Spinal cord (tissue), 10 donors: Measurements from ENCODE around the gene CSRNP2. TPM values are rescaled to one million over a fixed set of nuclear protein-coding genes. Genes with fewer than 3 reads are reported as not detected.
A peak's percentile ranks its signal among the peaks of the same experiment; 100 is the strongest.
"Not testable (repeated sequence)": the region's sequence is repeated elsewhere in the genome, so short reads cannot be mapped to it uniquely, and the experiment has no call there.

Experiments used
- DNase-seq, 6 donors: peaks; one replicate each; pipeline versions ENCODE4 v3.0.0 to v3.0.0-alpha.2; 2013 to 2015; ENCODE audit warnings: low spot score in 6 of 6, low read depth in 4 of 6
- H3K27ac ChIP-seq: one replicate; pipeline ENCODE4 v1.5.1; 2013; ENCODE audit warnings: low read depth, low read length, control low read depth
- H3K27me3 ChIP-seq: one replicate; pipeline ENCODE4 v1.6.1; 2013; ENCODE audit warnings: low read length; ENCODE audit not compliant: control insufficient read depth, insufficient read depth
- H3K36me3 ChIP-seq: one replicate; pipeline ENCODE4 v1.6.1; 2013; ENCODE audit warnings: low read length; ENCODE audit not compliant: control insufficient read depth, insufficient read depth
- H3K4me1 ChIP-seq: one replicate; pipeline ENCODE4 v1.6.1; 2013; ENCODE audit warnings: low read length; ENCODE audit not compliant: control insufficient read depth, insufficient read depth
- H3K4me3 ChIP-seq: one replicate; pipeline ENCODE4 v1.5.1; 2013; ENCODE audit warnings: low read depth, low read length, control low read depth
- H3K9me3 ChIP-seq: one replicate; pipeline ENCODE4 v1.6.1; 2013; ENCODE audit warnings: low read length; ENCODE audit not compliant: control insufficient read depth, insufficient read depth
- WGBS: methylation state at CpG from one replicate; pipeline ENCODE4 v1.1.5; 2013; ENCODE audit warnings: missing lambda C conversion rate; ENCODE audit not compliant: insufficient coverage; 5-methylcytosine and 5-hydroxymethylcytosine counted together
- polyA plus RNA-seq, 2 donors: library from polyadenylated mRNA; unstranded; fragments of 120-200 nt; gene quantifications; one replicate each; pipeline ENCODE4 v1.2.1, GENCODE V29; 2013; ENCODE audit not compliant: insufficient read length in 2 of 2
- total RNA-seq, 2 donors: library from RNA; depleted of rRNA in 1 of 2; stranded (reverse); fragments of 120-200 nt in 1 of 2; fragments of >200 nt in 1 of 2; gene quantifications; one replicate each; pipeline versions ENCODE4 v1.2.3 to v1.2.4, GENCODE V29; 2013 to 2014
- donor health status: healthy.

Gene CSRNP2
- total and polyA plus RNA-seq, 4 donors = 30.9 to 61.1 (median 47.5) TPM

GRCh38 chr12:51021694-51022093, 61.7 kb downstream of the CSRNP2 start:
- no CpG with 5 or more reads among the region's 1 CpG for WGBS
- peaks cover 23% of the 10 kb centered on the region for H3K4me1 ChIP-seq
- H3K27ac ChIP-seq = no peak overlapping the region
- H3K27me3 ChIP-seq = no peaks in the 10 kb centered on the region
- H3K9me3 ChIP-seq = no peaks in the 10 kb centered on the region
- H3K4me3 ChIP-seq = no peak overlapping the region
- H3K36me3 ChIP-seq = peaks cover 2% of the 10 kb centered on the region
- no peak for DNase-seq

- DNase-seq = peak in 2 of 6 donors; percentile 24 to 31
- H3K9me3 ChIP-seq = no peaks in the 10 kb centered on the region
- no peaks in the 10 kb centered on the region for H3K27me3 ChIP-seq
- peak overlapping the region; percentile 85 for H3K27ac ChIP-seq
- no peak overlapping the region for H3K4me3 ChIP-seq
- 80% methylated on average over 1 of the region's 7 CpGs for WGBS
- H3K36me3 ChIP-seq = no peaks in the 10 kb centered on the region
- H3K4me1 ChIP-seq = peaks cover 18% of the 10 kb centered on the region
Observed at GRCh38 chr12:51020448-51021182, 62.8 kb downstream of the CSRNP2 start.

GRCh38 chr12:51019927-51020326, 63.5 kb downstream of the CSRNP2 start:
- Histone ChIP-seq H3K27ac (peak overlapping the region; percentile 85), H3K4me3 (no peak overlapping the region), H3K36me3 (no peaks in the 10 kb centered on the region), H3K27me3 (no peaks in the 10 kb centered on the region), H3K4me1 (peaks cover 18% of the 10 kb centered on the region), H3K9me3 (no peaks in the 10 kb centered on the region)
- no peak for DNase-seq
- WGBS = no CpG with 5 or more reads among the region's 2 CpGs

DNA sequence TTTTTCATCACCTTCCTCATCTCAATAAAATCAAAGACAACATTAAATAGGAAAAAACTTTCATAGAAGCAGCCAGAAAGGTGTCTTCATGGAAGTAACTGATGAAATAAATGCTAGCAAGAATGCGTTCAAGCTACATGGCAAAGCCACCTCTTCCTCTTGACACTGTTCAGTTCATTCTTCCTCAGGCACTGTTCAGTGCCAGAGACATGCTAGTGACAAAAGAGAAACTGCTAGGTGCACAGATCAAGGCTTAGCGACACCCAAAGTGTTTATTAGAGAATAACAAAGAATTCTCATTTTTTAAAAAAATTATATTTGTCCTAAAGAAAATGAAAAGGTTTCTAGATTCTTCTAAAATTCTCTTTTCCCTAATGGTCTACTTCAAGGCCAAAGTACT, 64.4 kb downstream of the CSRNP2 start:
- no peaks in the 10 kb centered on the region for H3K36me3 ChIP-seq
- H3K27me3 ChIP-seq = no peaks in the 10 kb centered on the region
- H3K27ac ChIP-seq = no peak overlapping the region
- peaks cover 14% of the 10 kb centered on the region for H3K4me1 ChIP-seq
- no peak overlapping the region for H3K4me3 ChIP-seq
- WGBS = no CpG with 5 or more reads among the region's 2 CpGs
- no peaks in the 10 kb centered on the region for H3K9me3 ChIP-seq
- no peak for DNase-seq

DNA sequence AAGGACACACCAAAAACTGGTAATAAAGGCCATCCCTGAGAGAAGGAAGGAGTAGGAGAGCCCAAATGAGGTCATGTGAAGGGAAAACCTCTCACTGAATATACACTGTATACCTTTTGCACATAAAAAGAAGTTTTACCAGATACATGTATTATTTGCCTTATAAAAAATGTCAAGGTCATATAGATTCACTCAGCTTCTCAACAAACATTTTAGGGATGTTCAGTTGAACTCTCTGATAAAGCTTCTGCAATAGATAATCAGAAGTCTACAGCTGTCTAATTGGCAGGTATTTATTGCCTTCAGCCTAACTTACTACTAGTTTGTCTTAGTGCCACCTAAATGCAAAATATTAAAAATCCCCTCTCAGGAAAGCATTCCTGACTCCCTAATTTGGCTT, 65.9 kb downstream of the CSRNP2 start:
- Histone ChIP-seq H3K4me3 (no peak overlapping the region), H3K27ac (no peak overlapping the region), H3K27me3 (no peaks in the 10 kb centered on the region), H3K36me3 (no peaks in the 10 kb centered on the region), H3K9me3 (no peaks in the 10 kb centered on the region), H3K4me1 (peaks cover 14% of the 10 kb centered on the region)
- DNase-seq = no peak

DNA sequence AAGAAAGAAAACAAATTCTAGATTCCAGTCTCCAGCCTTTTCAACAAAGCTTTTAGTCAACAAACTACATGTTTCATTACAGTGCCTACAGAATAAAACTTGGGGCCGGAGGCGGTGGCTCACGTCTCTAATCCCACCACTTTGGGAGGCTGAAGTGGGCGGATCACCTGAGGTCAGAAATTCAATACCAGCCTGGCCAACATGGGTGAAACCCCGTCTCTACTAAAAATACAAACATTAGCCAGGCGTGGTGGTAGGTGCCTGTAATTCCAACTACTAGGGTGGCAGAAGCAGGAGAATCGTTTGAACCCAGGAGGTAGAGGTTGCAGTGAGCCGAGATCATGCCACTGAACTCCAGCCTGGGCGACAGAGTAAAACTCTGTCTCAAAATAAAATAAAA, 68.9 kb downstream of the CSRNP2 start:
- H3K27ac ChIP-seq, H3K27me3 ChIP-seq, H3K36me3 ChIP-seq, H3K4me3 ChIP-seq, H3K9me3 ChIP-seq, DNase-seq, H3K4me1 ChIP-seq: not testable (repeated sequence)
- WGBS = 100% methylated on average over 4 of the region's 9 CpGs

GRCh38 chr12:51013441-51013840, 70.0 kb downstream of the CSRNP2 start:
- Histone ChIP-seq H3K4me1 (peaks cover 4% of the 10 kb centered on the region), H3K36me3 (no peaks in the 10 kb centered on the region), H3K9me3 (no peaks in the 10 kb centered on the region), H3K27me3 (no peaks in the 10 kb centered on the region), H3K27ac (no peak overlapping the region), H3K4me3 (no peak overlapping the region)
- no peak for DNase-seq
- WGBS = 92% methylated on average over 4 of the region's 7 CpGs

- H3K9me3 ChIP-seq = no peaks in the 10 kb centered on the region
- no peak overlapping the region for H3K4me3 ChIP-seq
- 67% methylated on average over 1 of the region's 5 CpGs for WGBS
- peaks cover 4% of the 10 kb centered on the region for H3K4me1 ChIP-seq
- H3K27me3 ChIP-seq = no peaks in the 10 kb centered on the region
- DNase-seq = no peak
- no peak overlapping the region for H3K27ac ChIP-seq
- H3K36me3 ChIP-seq = peaks cover 4% of the 10 kb centered on the region
Observed at GRCh38 chr12:51012570-51013236, 70.7 kb downstream of the CSRNP2 start.

- Histone ChIP-seq H3K4me3 (no peak overlapping the region), H3K9me3 (no peaks in the 10 kb centered on the region), H3K27ac (no peak overlapping the region), H3K27me3 (no peaks in the 10 kb centered on the region), H3K36me3 (peaks cover 6% of the 10 kb centered on the region), H3K4me1 (peaks cover 4% of the 10 kb centered on the region)
- DNase-seq = no peak
- WGBS = 70% methylated on average over 2 of the region's 4 CpGs
Observed at GRCh38 chr12:51011955-51012354, 71.4 kb downstream of the CSRNP2 start.
